Transverse colon (tissue), 4 donors: ENCODE data around the gene CCND1. TPM values are rescaled to one million over a fixed set of nuclear protein-coding genes. Genes with fewer than 3 reads are reported as not detected.
"Not testable (repeated sequence)": the region's sequence is repeated elsewhere in the genome, so short reads cannot be mapped to it uniquely, and the experiment has no call there.

ENCODE experiments used
- DNase-seq: peaks from one replicate; pipeline ENCODE4 v3.0.0-alpha.2; 2019
- H3K27ac ChIP-seq, 4 donors: fragments of 200-600 bp; sonication (generic); 2 replicates each; pipeline ENCODE4 v1.5.1; 2016 to 2018; ENCODE audit warnings: inconsistent platforms in 4 of 4
- H3K27me3 ChIP-seq: fragments of 200-600 bp; sonication (generic); 2 replicates; pipeline ENCODE4 v1.5.1; 2017; ENCODE audit warnings: inconsistent platforms
- H3K36me3 ChIP-seq, 4 donors: fragments of 200-600 bp; sonication (generic); 2 replicates each; pipeline ENCODE4 v1.5.1; 2017 to 2019; ENCODE audit warnings: inconsistent platforms in 4 of 4
- H3K4me1 ChIP-seq, 4 donors: fragments of 200-600 bp; sonication (generic); 2 replicates each; pipeline ENCODE4 v1.5.1; 2017 to 2020; ENCODE audit warnings: inconsistent platforms in 4 of 4
- H3K4me3 ChIP-seq, 4 donors: fragments of 200-600 bp; sonication (generic); 1 replicate in 1 of 4; 2 replicates in 3 of 4; pipeline versions ENCODE4 v1.5.1 to v1.6.1; 2017 to 2019; ENCODE audit warnings: inconsistent platforms in 4 of 4
- H3K9me3 ChIP-seq, 2 donors: fragments of 200-600 bp; sonication (generic); 2 replicates each; pipeline ENCODE4 v1.5.1; 2017 to 2019; ENCODE audit warnings: inconsistent platforms in 2 of 2
- CTCF ChIP-seq, 5 experiments: fragments of 200-600 bp in 3 of 5; fragments of 450-650 bp in 2 of 5; sonication (generic) in 3 of 5; IDR thresholded peaks; 1 replicate in 2 of 5; 2 replicates in 3 of 5; pipeline ENCODE4 v1.5.1; 2016 to 2017; ENCODE audit warnings: antibody characterized with exemption in 5 of 5, inconsistent platforms in 3 of 5, mild to moderate bottlenecking in 2 of 5, moderate library complexity in 1 of 5
- EP300 ChIP-seq: sonication (generic); formaldehyde crosslinking; IDR thresholded peaks from one replicate; pipeline ENCODE4 v1.6.1; 2017; ENCODE audit warnings: antibody characterized with exemption, low read depth
- POLR2A ChIP-seq: fragments of 450-650 bp; IDR thresholded peaks from one replicate; pipeline ENCODE4 v1.6.1; 2016; ENCODE audit warnings: antibody characterized with exemption, mild to moderate bottlenecking, moderate library complexity
- POLR2AphosphoS5 ChIP-seq, 3 donors: sonication (generic); formaldehyde crosslinking; IDR thresholded peaks; one replicate each; pipeline ENCODE4 v1.6.1; 2016; ENCODE audit warnings: antibody characterized with exemption in 3 of 3
- WGBS, 2 donors: methylation state at CpG; one replicate each; pipeline ENCODE4 v1.1.5; 2018; ENCODE audit warnings: low coverage in 1 of 2; 5-methylcytosine and 5-hydroxymethylcytosine counted together
- in situ Hi-C, 4 donors: fragments of 200-750 bp; cut with MboI; loops; one replicate each; pipeline versions ENCODE4 v1.15.0 to v1.15.1; 2017; ENCODE audit warnings: low sequenced_read_pairs in 3 of 4, low pct_ligation_motif_present in 1 of 4, low pct_unique_long_range_greater_than_20kb in 1 of 4
- intact Hi-C: fragments of 100-400 bp; cut with DNase I; formaldehyde crosslinking; loops from one replicate; pipeline ENCODE4 v1.15.1; 2023; ENCODE audit warnings: low total_unique reads
- total RNA-seq, 4 donors: library from RNA; depleted of rRNA; stranded (reverse); fragments of >200 nt; gene quantifications; one replicate each; pipeline ENCODE4 v1.1.0, GENCODE V29; 2016

CCND1 gene
- total RNA-seq, 4 donors from 2014 or later, result 26.4 to 78.0 (median 45.0) TPM

- Histone ChIP-seq H3K27me3 (no peaks in the 10 kb centered on the region), H3K36me3 (no peaks in the 10 kb centered on the region), H3K9me3 (no peaks in the 10 kb centered on the region), H3K27ac (no peak overlapping the region), H3K4me3 (no peak overlapping the region), H3K4me1 (no peaks in the 10 kb centered on the region)
- intact Hi-C loops, result no loop called here
- in situ Hi-C loops, result no loop called here
- no peak for TF ChIP-seq POLR2A
- no peak for TF ChIP-seq CTCF (IDR thresholded peaks at IDR 0.05)
- no peak for TF ChIP-seq EP300
- no peak for DNase-seq
- WGBS, 2 donors, result 73 to 93% methylated on average over 1 to 2 of the region's 2 CpGs
Observed at GRCh38 chr11:69620683-69621290, 20.2 kb upstream of the CCND1 start.

- H3K27ac ChIP-seq, DNase-seq, in situ Hi-C loops, H3K9me3 ChIP-seq, intact Hi-C loops, H3K4me3 ChIP-seq, H3K36me3 ChIP-seq, H3K4me1 ChIP-seq, H3K27me3 ChIP-seq: not testable (repeated sequence)
- 74 to 90% methylated on average over 2 to 8 of the region's 8 CpGs for whole genome bisulfite sequencing, 2 donors
Observed at GRCh38 chr11:69622097-69622681, 18.8 kb upstream of the CCND1 start.

GRCh38 chr11:69624293-69624692, 16.7 kb upstream of the CCND1 start:
- WGBS, 2 donors, result 60 to 83% methylated on average over 1 of the region's 1 CpG
- Histone ChIP-seq H3K4me1 (no peaks in the 10 kb centered on the region), H3K4me3 (no peak overlapping the region), H3K36me3 (no peaks in the 10 kb centered on the region), H3K27ac (no peak overlapping the region), H3K9me3 (no peaks in the 10 kb centered on the region), H3K27me3 (no peaks in the 10 kb centered on the region)
- TF ChIP-seq POLR2A, result no peak
- no peak for TF ChIP-seq POLR2AphosphoS5 (IDR thresholded peaks at IDR 0.05)
- no peak for TF ChIP-seq EP300
- no peak for TF ChIP-seq CTCF (IDR thresholded peaks at IDR 0.05)
- intact Hi-C loops, result no loop called here
- in situ Hi-C loops, result no loop called here
- no peak for DNase-seq

- H3K4me1 ChIP-seq, result no peaks in the 10 kb centered on the region
- TF ChIP-seq POLR2A (no peak), CTCF (IDR thresholded peaks at IDR 0.05) (no peak), EP300 (no peak), POLR2AphosphoS5 (IDR thresholded peaks at IDR 0.05) (no peak)
- in situ Hi-C loops, result loop anchor here in 1 of 4 donors (25.0 kb wide), 1 partner anchor 188 kb away; no protein-coding TSS in a partner anchor
- intact Hi-C loops, result no loop called here
- H3K36me3 ChIP-seq, result no peaks in the 10 kb centered on the region
- WGBS, 2 donors, result 73 to 84% methylated on average over 8 to 10 of the region's 10 CpGs
- H3K27me3 ChIP-seq, result no peaks in the 10 kb centered on the region
- no peak overlapping the region for H3K4me3 ChIP-seq
- no peak overlapping the region for H3K27ac ChIP-seq
- DNase-seq, result no peak
- no peaks in the 10 kb centered on the region for H3K9me3 ChIP-seq
Observed at GRCh38 chr11:69625476-69625875, 15.5 kb upstream of the CCND1 start.
